PC-9 (cell line): ENCODE data around the gene SMARCE1.

Experiments
- CTCF ChIP-seq: fragments of 200-600 bp; sonication (generic); conservative IDR thresholded peaks from 2 replicates; pipeline ENCODE4 v1.6.1; 2017; ENCODE audit warnings: mixed run types, antibody characterized with exemption, mild to moderate bottlenecking, moderate library complexity
- EZH2 ChIP-seq: fragments of 200-600 bp; sonication (generic); IDR thresholded peaks from 2 replicates; pipeline ENCODE4 v1.8.0; 2017; ENCODE audit warnings: antibody characterized with exemption, low read depth

- TF ChIP-seq CTCF = no peak
- no peak for TF ChIP-seq EZH2
These were observed 67.5 kb downstream of the SMARCE1 start for GRCh38 chr17:40580140-40580539.
